ENCODE measurements around the gene CLEC12A.
"Not testable (repeated sequence)": the region's sequence is repeated elsewhere in the genome, so short reads cannot be mapped to it uniquely, and the experiment has no call there.

The CLEC12A gene

DNA sequence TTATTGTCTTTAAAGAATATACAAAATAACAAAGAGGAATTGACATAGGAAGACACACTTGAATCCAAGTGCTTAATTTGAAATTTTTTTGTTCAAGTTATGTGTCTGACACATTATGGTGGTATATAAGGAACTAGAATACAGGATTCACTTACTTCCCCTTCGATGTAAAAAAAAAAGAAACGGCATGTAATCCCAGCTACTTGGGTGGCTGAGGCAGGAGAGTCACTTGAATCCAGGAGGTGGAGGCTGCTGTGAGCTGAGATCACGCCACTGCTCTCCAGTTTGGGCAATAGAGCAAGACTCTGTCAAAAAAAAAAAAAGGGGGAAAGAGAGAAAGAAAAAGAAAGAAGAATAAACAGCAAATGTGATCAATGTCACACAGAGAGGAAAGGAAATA, 8.9 kb downstream of the CLEC12A start:
- Mint-ChIP-seq H3K4me3 (no peak overlapping the region), H3K36me3 (peaks cover 2% of the 10 kb centered on the region), H3K27me3 (peaks cover 22% of the 10 kb centered on the region), H3K27ac (no peak overlapping the region), H3K9me3 (peaks cover 11% of the 10 kb centered on the region), H3K4me1 (no peaks in the 10 kb centered on the region)
- CTCF ChIA-PET = no interaction called here
- DNase-seq = no peak

GRCh38 chr12:9991876-9992275, 20.7 kb downstream of the CLEC12A start:
- Mint-ChIP-seq H3K4me3 (no peak overlapping the region), H3K27ac (no peak overlapping the region), H3K9me3 (no peaks in the 10 kb centered on the region), H3K4me1 (no peaks in the 10 kb centered on the region), H3K27me3 (peaks cover 3% of the 10 kb centered on the region), H3K36me3 (no peaks in the 10 kb centered on the region)
- CTCF ChIA-PET = no interaction called here
- no peak for DNase-seq

- no peak for DNase-seq
- no peak overlapping the region for H3K4me3 Mint-ChIP-seq
- H3K9me3 Mint-ChIP-seq = no peaks in the 10 kb centered on the region
- H3K36me3 Mint-ChIP-seq = no peaks in the 10 kb centered on the region
- H3K27ac Mint-ChIP-seq = no peak overlapping the region
- CTCF ChIA-PET = no interaction called here
- no peaks in the 10 kb centered on the region for H3K4me1 Mint-ChIP-seq
- peaks cover 3% of the 10 kb centered on the region for H3K27me3 Mint-ChIP-seq
These were observed 21.1 kb downstream of the CLEC12A start for GRCh38 chr12:9992296-9992695.

DNA sequence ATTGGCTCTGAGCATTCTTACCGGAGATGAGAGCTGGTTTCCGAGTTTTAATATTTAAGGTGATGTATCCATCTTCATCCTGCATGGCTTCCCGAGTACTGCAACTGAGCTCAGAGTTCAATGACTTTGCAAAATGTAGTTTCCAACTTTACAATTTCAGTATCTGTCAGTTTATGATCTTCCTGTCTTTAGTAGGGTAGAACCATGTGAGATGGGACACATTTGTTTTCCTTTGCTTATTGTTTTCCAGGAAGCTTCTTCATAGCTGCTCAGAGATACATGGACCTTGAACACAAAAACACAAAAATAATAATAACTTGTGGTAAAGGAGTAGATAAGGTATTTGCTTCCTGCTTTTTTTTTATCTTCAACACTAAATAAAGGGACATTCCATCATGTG, 27.8 kb downstream of the CLEC12A start, which contains the start of gene CLEC1B:
CLEC1B (minus strand) TSS at position 106 of the 400 bp plus-strand sequence; CDS start at position 85, 21 bp downstream.
- no peaks in the 10 kb centered on the region for H3K36me3 Mint-ChIP-seq
- CTCF ChIA-PET = interaction anchor here (1.0 to 1.4 kb wide), 3 partner anchors 11 to 59 kb away, joined by 3 to 6 read pairs (median 3); no protein-coding TSS in a partner anchor

GRCh38 chr12:10001171-10001776, 30.1 kb downstream of the CLEC12A start:
- CTCF ChIA-PET = interaction anchor here (2.6 to 2.9 kb wide), 3 partner anchors 11 to 187 kb away, joined by 6 to 10 read pairs (median 7); no protein-coding TSS in a partner anchor
- Mint-ChIP-seq H3K9me3 (no peaks in the 10 kb centered on the region), H3K36me3 (no peaks in the 10 kb centered on the region), H3K4me1 (no peaks in the 10 kb centered on the region), H3K27ac (no peak overlapping the region), H3K27me3 (peaks cover 20% of the 10 kb centered on the region), H3K4me3 (no peak overlapping the region)
- DNase-seq = no peak

More for the DNA sequence above, 27.8 kb downstream of the CLEC12A start, which contains the start of gene CLEC1B:
- H3K27ac Mint-ChIP-seq = no peak within 1 kb of the TSS
- H3K27me3 Mint-ChIP-seq = peaks cover 14% of the 10 kb centered on the region
- no peak for DNase-seq
- no peak within 1 kb of the TSS for H3K4me3 Mint-ChIP-seq
- H3K9me3 Mint-ChIP-seq = no peaks in the 10 kb centered on the region
- H3K4me1 Mint-ChIP-seq = no peaks in the 10 kb centered on the region

DNA sequence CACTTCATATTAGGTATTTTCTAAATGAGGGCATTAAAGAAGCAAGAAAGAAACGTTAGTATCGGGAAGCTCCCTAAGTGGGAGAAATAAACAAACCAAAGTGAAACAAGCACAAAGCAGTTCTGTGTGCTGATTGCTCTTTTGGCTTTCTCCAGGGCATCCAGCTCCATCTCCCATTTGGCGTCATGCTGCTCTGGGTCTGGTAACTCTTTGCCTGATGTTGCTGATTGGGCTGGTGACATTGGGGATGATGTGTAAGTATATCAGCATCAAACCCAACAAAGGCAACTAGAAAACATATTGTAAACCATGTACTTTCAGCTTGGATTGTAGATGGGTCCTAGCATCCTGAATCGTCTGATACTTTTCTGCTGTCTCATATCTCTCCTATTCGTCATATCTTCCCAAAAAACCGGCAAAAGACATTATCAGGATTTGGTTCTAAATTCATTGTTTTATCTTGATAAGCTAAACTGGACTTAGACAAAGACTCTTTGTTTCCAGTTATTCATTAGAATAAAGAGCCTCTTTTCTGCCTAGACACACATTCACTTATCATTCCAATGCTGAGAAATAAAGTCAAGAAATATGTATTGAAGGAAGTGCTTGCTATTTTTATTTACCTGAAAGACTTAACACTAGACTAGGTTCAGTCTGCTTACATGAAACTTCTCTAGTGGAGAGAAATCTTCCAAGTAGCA, 41.6 kb downstream of the CLEC12A start:
- Mint-ChIP-seq H3K36me3 (no peaks in the 10 kb centered on the region), H3K4me1 (no peaks in the 10 kb centered on the region), H3K27me3 (peaks cover 15% of the 10 kb centered on the region), H3K27ac (no peak overlapping the region), H3K9me3 (no peaks in the 10 kb centered on the region), H3K4me3 (no peak overlapping the region)
- CTCF ChIA-PET = interaction anchor here (0.9 to 3.5 kb wide), 6 partner anchors 10 to 263 kb away, joined by 3 to 21 read pairs (median 3); no protein-coding TSS in a partner anchor
- no peak for DNase-seq

GRCh38 chr12:10015450-10015849, 44.2 kb downstream of the CLEC12A start:
- Mint-ChIP-seq H3K9me3 (no peaks in the 10 kb centered on the region), H3K4me1 (no peaks in the 10 kb centered on the region), H3K27ac (no peak overlapping the region), H3K36me3 (no peaks in the 10 kb centered on the region), H3K4me3 (no peak overlapping the region), H3K27me3 (peaks cover 18% of the 10 kb centered on the region)
- CTCF ChIA-PET = no interaction called here
- DNase-seq = no peak

DNA sequence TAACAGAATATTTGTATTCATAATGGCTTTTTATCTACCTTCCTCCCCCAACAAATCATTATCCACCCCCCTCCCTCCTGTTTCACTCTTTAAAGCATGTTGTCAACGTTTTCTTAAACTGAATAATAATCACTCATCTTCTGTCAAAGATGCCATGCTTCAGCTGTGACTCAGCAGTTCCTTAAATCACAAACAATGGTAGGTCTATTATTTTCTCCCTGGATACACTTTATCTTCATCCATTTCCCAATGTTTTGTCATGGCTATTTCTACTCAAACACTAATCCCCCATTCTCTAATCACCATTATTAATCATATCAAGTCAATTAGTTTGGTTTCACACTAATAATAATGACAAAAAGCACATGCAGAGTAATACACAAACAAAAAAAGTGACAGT, 45.7 kb downstream of the CLEC12A start:
- H3K4me3 Mint-ChIP-seq = no peak overlapping the region
- no peaks in the 10 kb centered on the region for H3K9me3 Mint-ChIP-seq
- H3K27me3 Mint-ChIP-seq = peaks cover 17% of the 10 kb centered on the region
- CTCF ChIA-PET = interaction anchor here (1.2 kb wide), 1 partner anchor 76 kb away, joined by 3 read pairs; no protein-coding TSS in a partner anchor
- H3K27ac Mint-ChIP-seq = no peak overlapping the region
- no peaks in the 10 kb centered on the region for H3K36me3 Mint-ChIP-seq
- no peaks in the 10 kb centered on the region for H3K4me1 Mint-ChIP-seq
- DNase-seq = no peak

GRCh38 chr12:10018386-10018785, 47.2 kb downstream of the CLEC12A start:
- no peak for DNase-seq
- Mint-ChIP-seq H3K36me3 (no peaks in the 10 kb centered on the region), H3K4me3 (no peak overlapping the region), H3K4me1 (no peaks in the 10 kb centered on the region), H3K27me3 (peaks cover 13% of the 10 kb centered on the region), H3K9me3 (no peaks in the 10 kb centered on the region), H3K27ac (no peak overlapping the region)
- CTCF ChIA-PET = interaction anchor here (0.9 to 1.2 kb wide), 2 partner anchors 77 to 121 kb away, joined by 3 read pairs; no protein-coding TSS in a partner anchor

DNA sequence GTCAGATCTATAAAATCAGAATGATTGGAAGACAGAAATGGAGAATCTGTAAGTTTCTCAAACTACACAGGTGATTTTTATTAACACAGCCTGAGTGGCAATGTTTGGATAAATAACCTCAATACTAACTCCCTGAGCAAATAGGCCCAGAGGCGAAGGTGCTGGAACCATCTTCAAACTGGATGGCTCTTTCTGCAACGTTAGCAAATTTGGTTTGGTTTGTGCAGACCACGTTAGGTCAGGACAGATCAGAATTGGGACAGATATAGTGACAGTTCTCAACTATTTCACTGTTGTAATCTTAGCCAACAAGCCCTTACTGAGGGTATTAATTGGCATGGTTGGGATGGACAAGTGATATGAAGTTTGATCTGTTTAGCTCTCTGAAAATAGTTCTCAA, 50.1 kb downstream of the CLEC12A start:
- CTCF ChIA-PET = no interaction called here

DNA sequence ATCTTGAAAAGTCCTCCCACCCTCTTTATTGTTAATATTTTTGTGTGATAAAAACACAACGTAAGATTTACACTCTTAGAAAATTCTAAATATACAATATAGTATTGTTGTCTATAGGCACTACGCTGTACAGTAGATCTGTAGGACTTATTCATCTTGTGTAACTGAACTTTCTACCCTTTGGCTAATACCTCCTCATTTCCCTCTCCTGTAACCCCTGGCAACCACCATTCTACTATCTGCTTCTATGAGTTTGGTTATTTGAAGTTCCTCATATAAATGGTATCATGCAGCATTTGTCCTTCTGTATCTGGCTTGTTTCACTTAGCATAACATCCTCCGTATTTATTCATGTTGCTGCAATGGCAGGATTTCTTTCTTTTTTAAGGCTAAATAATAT, 54.0 kb downstream of the CLEC12A start:
- CTCF ChIA-PET = no interaction called here
- Mint-ChIP-seq H3K27ac (no peak overlapping the region), H3K27me3 (peaks cover 13% of the 10 kb centered on the region), H3K9me3 (no peaks in the 10 kb centered on the region), H3K4me3 (no peak overlapping the region), H3K4me1 (no peaks in the 10 kb centered on the region), H3K36me3 (no peaks in the 10 kb centered on the region)
- DNase-seq = no peak

More for the DNA sequence above, 50.1 kb downstream of the CLEC12A start:
- H3K27me3 Mint-ChIP-seq = peaks cover 8% of the 10 kb centered on the region
- no peaks in the 10 kb centered on the region for H3K9me3 Mint-ChIP-seq
- H3K4me3 Mint-ChIP-seq = no peak overlapping the region
- no peaks in the 10 kb centered on the region for H3K4me1 Mint-ChIP-seq
- DNase-seq = no peak
- no peaks in the 10 kb centered on the region for H3K36me3 Mint-ChIP-seq
- H3K27ac Mint-ChIP-seq = no peak overlapping the region

- not testable (repeated sequence) for H3K27ac Mint-ChIP-seq, H3K4me1 Mint-ChIP-seq, H3K9me3 Mint-ChIP-seq, H3K27me3 Mint-ChIP-seq, H3K36me3 Mint-ChIP-seq, DNase-seq, H3K4me3 Mint-ChIP-seq
- CTCF ChIA-PET = interaction anchor here (1.0 kb wide), 1 partner anchor 17 kb away, joined by 4 read pairs; the partner anchor contains the start of gene CLEC12B
These were observed 55.5 kb downstream of the CLEC12A start for GRCh38 chr12:10026666-10027065.

DNA sequence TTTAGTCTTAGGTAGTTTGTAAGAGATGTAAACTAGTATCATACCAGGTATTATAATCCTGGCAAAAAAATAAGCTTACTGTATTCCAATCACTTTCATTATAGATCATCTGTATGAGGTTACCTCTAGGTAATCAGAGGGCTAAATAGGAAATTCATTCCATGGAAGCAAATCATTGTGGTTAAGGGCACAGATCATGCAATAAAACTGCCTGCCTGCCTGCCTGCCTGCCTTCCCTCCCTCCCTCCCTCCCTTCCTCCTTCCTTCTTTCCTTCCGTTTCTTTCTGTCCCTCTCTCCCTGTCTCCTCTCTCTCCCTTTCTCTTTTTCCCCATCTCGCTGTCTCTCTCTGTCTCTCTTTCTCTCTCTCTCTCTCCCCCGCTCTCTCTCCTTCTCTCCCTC, 56.1 kb downstream of the CLEC12A start:
- Mint-ChIP-seq H3K27ac (no peak overlapping the region), H3K36me3 (no peaks in the 10 kb centered on the region), H3K4me1 (no peaks in the 10 kb centered on the region), H3K4me3 (no peak overlapping the region), H3K27me3 (peaks cover 6% of the 10 kb centered on the region), H3K9me3 (no peaks in the 10 kb centered on the region)
- CTCF ChIA-PET = interaction anchor here (0.6 to 1.0 kb wide), 3 partner anchors 18 to 197 kb away, joined by 3 read pairs; no protein-coding TSS in a partner anchor
- no peak for DNase-seq

- DNase-seq = no peak
- H3K36me3 Mint-ChIP-seq = no peaks in the 10 kb centered on the region
- no peak overlapping the region for H3K27ac Mint-ChIP-seq
- H3K4me3 Mint-ChIP-seq = no peak overlapping the region
- peaks cover 6% of the 10 kb centered on the region for H3K27me3 Mint-ChIP-seq
- H3K4me1 Mint-ChIP-seq = no peaks in the 10 kb centered on the region
- H3K9me3 Mint-ChIP-seq = no peaks in the 10 kb centered on the region
- CTCF ChIA-PET = interaction anchor here (0.6 to 1.0 kb wide), 3 partner anchors 18 to 198 kb away, joined by 3 read pairs; no protein-coding TSS in a partner anchor
These were observed 56.5 kb downstream of the CLEC12A start for GRCh38 chr12:10027721-10028120.

All from activated naive CD4-positive, alpha-beta T cell treated with anti-CD3 and anti-CD28 coated beads, Interleukin-2, amount 10 ng/mL, durations not matched to agents 7 days and 5 days (primary cell).